HepG2 (cell line): Measurements from ENCODE around the gene PSMC3IP. TPM values are rescaled to one million over a fixed set of nuclear protein-coding genes. Genes with fewer than 3 reads are reported as not detected.

Experiments
- CBX5 ChIP-seq: sonication (generic); formaldehyde crosslinking; IDR thresholded peaks from 2 replicates; pipeline ENCODE4 v1.4.0; 2020; ENCODE audit warnings: missing genetic modification reagents, borderline replicate concordance
- CHD2 ChIP-seq: IDR thresholded peaks from 2 replicates; pipeline ENCODE4 v1.6.1; 2011; ENCODE audit warnings: low read depth, low read length, improper control_type of control experiment
- GABPA ChIP-seq, 2 experiments: IDR thresholded peaks; 2 replicates each; pipeline ENCODE4 v1.6.1; 2011 to 2016; ENCODE audit warnings: low read depth in 2 of 2, low read length in 1 of 2, missing biosample characterization in 1 of 2, missing genetic modification characterization in 1 of 2
- GLMP ChIP-seq: sonication (generic); formaldehyde crosslinking; IDR thresholded peaks from 2 replicates; pipeline ENCODE4 v1.9.0; 2021; ENCODE audit warnings: missing genetic modification reagents, mild to moderate bottlenecking, borderline replicate concordance
- HHEX ChIP-seq: IDR thresholded peaks from 2 replicates; pipeline ENCODE4 v1.6.1; 2016; ENCODE audit warnings: control low read depth
- IKZF5 ChIP-seq: IDR thresholded peaks from 2 replicates; pipeline ENCODE4 v1.6.1; 2018; ENCODE audit warnings: missing genetic modification reagents, mild to moderate bottlenecking, missing compliant biosample characterization
- NKX3-1 ChIP-seq: sonication (generic); formaldehyde crosslinking; IDR thresholded peaks from 2 replicates; pipeline ENCODE4 v1.5.0; 2020; ENCODE audit warnings: missing genetic modification reagents
- PAXIP1 ChIP-seq: sonication (generic); formaldehyde crosslinking; conservative IDR thresholded peaks from 2 replicates; pipeline ENCODE4 v1.4.0; 2020; ENCODE audit warnings: mild to moderate bottlenecking, missing genetic modification reagents, moderate library complexity
- SKIL ChIP-seq: sonication (generic); formaldehyde crosslinking; IDR thresholded peaks from 2 replicates; pipeline ENCODE4 v1.8.0; 2022; ENCODE audit warnings: missing genetic modification reagents, mild to moderate bottlenecking, moderate library complexity, borderline replicate concordance
- SP1 ChIP-seq, 2 experiments: fragments of 450-650 bp in 1 of 2; sonication (generic) in 1 of 2; formaldehyde crosslinking in 1 of 2; IDR thresholded peaks; 2 replicates each; pipeline versions ENCODE4 v1.4.0 to v1.6.1; 2016 to 2020; ENCODE audit warnings: missing genetic modification reagents in 1 of 2
- ZBTB46 ChIP-seq: sonication (generic); formaldehyde crosslinking; IDR thresholded peaks from 2 replicates; pipeline ENCODE4 v1.4.0; 2020; ENCODE audit warnings: mild to moderate bottlenecking, missing genetic modification reagents, borderline replicate concordance
- ZNF18 ChIP-seq: sonication (generic); formaldehyde crosslinking; IDR thresholded peaks from 2 replicates; pipeline ENCODE4 v1.8.0; 2022; ENCODE audit warnings: mild to moderate bottlenecking, missing genetic modification reagents; ENCODE audit not compliant: insufficient replicate concordance
- ZNF557 ChIP-seq: sonication (generic); formaldehyde crosslinking; IDR thresholded peaks from 2 replicates; pipeline ENCODE4 v1.4.0; 2020; ENCODE audit warnings: missing genetic modification reagents
- ZNF740 ChIP-seq: sonication (generic); formaldehyde crosslinking; IDR thresholded peaks from 2 replicates; pipeline ENCODE4 v1.4.0; 2020; ENCODE audit warnings: missing genetic modification reagents
- polyA plus RNA-seq, 8 experiments: library from polyadenylated mRNA; depleted of rRNA in 3 of 8; stranded (reverse) in 7 of 8; unstranded in 1 of 8; fragments of >200 nt; fragmentation: Illumina TruSeq in 4 of 8; extraction: Trizol in 4 of 8; gene quantifications; 2 replicates each; pipeline versions ENCODE4 v1.2.1 to v1.2.3, GENCODE V29; 2011 to 2016; ENCODE audit warnings: low read depth in 4 of 8, missing spikeins in 1 of 8, mixed read lengths in 1 of 8; ENCODE audit not compliant: insufficient read depth in 1 of 8
- total RNA-seq, 5 experiments: library from RNA; depleted of rRNA; stranded (reverse); fragments of >200 nt; fragmentation: Illumina TruSeq; extraction: Trizol; gene quantifications; 2 replicates each; pipeline ENCODE4 v1.2.3, GENCODE V29; 2016; ENCODE audit warnings: low read depth in 1 of 5

The PSMC3IP gene
- total and polyA plus RNA-seq, 2 of the 13 experiments (the other 11 are each of a cell fraction or from before 2014, with no cell fraction given), result 6.5 to 22.4 TPM

GRCh38 chr17:42554250-42555121, 23.0 kb downstream of the PSMC3IP start (continued):
- peak; percentile 71 for TF ChIP-seq SKIL (CRISPR knock-in tag)
- TF ChIP-seq IKZF5 (CRISPR knock-in tag), result peak; percentile 97
- no peak for TF ChIP-seq ZNF18 (CRISPR knock-in tag)
- TF ChIP-seq CBX5 (CRISPR knock-in tag), result no peak
- peak; percentile 76 for TF ChIP-seq PAXIP1 (CRISPR knock-in tag)
- peak; percentile 83 for TF ChIP-seq GABPA (IDR thresholded peaks at IDR 0.05; ENCODE audit: low read depth, low read length)
- peak; percentile 90 for TF ChIP-seq GABPA (CRISPR knock-in tag; IDR thresholded peaks at IDR 0.05; ENCODE audit: low read depth)
- TF ChIP-seq NKX3-1 (CRISPR knock-in tag), result peak; percentile 71
- TF ChIP-seq GLMP (CRISPR knock-in tag), result no peak
- TF ChIP-seq CHD2, result peak; percentile 57; the same call in 1 of the 2 replicates
- no peak for TF ChIP-seq HHEX (CRISPR knock-in tag)
- no peak for TF ChIP-seq SP1 (IDR thresholded peaks at IDR 0.05)
- TF ChIP-seq SP1 (CRISPR knock-in tag; IDR thresholded peaks at IDR 0.05), result peak; percentile 87
- no peak for TF ChIP-seq ZNF557 (CRISPR knock-in tag)
- no peak; the same call in 1 of the 2 replicates for TF ChIP-seq ZBTB46
- TF ChIP-seq ZNF740, result 0 out of 2 replicates have a peak, but pooled peaks have one; percentile 35
